Fibroblast of lung (primary cell): ENCODE results near the gene CLTB. TPM values are rescaled to one million over a fixed set of nuclear protein-coding genes. Genes with fewer than 3 reads are reported as not detected.

Source experiments
- DNase-seq, 2 donors: peaks; one replicate each; pipeline versions ENCODE4 v3.0.0 to v3.0.0-alpha.2; 2010; ENCODE audit warnings: low read depth in 2 of 2
- H2AFZ ChIP-seq: 2 replicates; pipeline ENCODE4 v1.5.1; 2012; ENCODE audit warnings: low read length, control low read depth, inconsistent platforms
- H3K27ac ChIP-seq: 2 replicates; pipeline ENCODE4 v1.5.1; 2011; ENCODE audit warnings: low read length, control low read depth; ENCODE audit not compliant: insufficient read depth
- H3K27me3 ChIP-seq: 2 replicates; pipeline ENCODE4 v1.5.1; 2011; ENCODE audit warnings: mild to moderate bottlenecking, low read length; ENCODE audit not compliant: control insufficient read depth, insufficient read depth
- H3K36me3 ChIP-seq: 2 replicates; pipeline ENCODE4 v1.5.1; 2011; ENCODE audit warnings: low read length; ENCODE audit not compliant: control insufficient read depth, insufficient read depth
- H3K4me1 ChIP-seq: 2 replicates; pipeline ENCODE4 v1.5.1; 2011; ENCODE audit warnings: low read length; ENCODE audit not compliant: control insufficient read depth, insufficient read depth; ENCODE audit errors: extremely low read depth
- H3K4me2 ChIP-seq: 2 replicates; pipeline ENCODE4 v1.5.1; 2011; ENCODE audit warnings: low read length, control low read depth; ENCODE audit not compliant: insufficient read depth; ENCODE audit errors: extremely low read depth
- H3K4me3 ChIP-seq, 4 experiments: fragments of 200-600 bp in 1 of 4; sonication (generic) in 1 of 4; replicated peaks in 1 of 4; 2 replicates each; pipeline ENCODE4 v1.5.1; 2011 to 2016; ENCODE audit warnings: low read length in 4 of 4, low read depth in 3 of 4, mild to moderate bottlenecking in 3 of 4, control low read depth in 2 of 4, inconsistent platforms in 1 of 4, mixed read lengths in 1 of 4; ENCODE audit not compliant: insufficient read depth in 1 of 4; ENCODE audit errors: control extremely low read depth in 1 of 4
- H3K79me2 ChIP-seq: 2 replicates; pipeline ENCODE4 v1.5.1; 2012; ENCODE audit warnings: mild to moderate bottlenecking, low read length, inconsistent platforms; ENCODE audit not compliant: control insufficient read depth, insufficient read depth
- H3K9ac ChIP-seq: 2 replicates; pipeline ENCODE4 v1.5.1; 2011; ENCODE audit warnings: mild to moderate bottlenecking, low read length, control low read depth; ENCODE audit not compliant: insufficient read depth
- H3K9me3 ChIP-seq: 2 replicates; pipeline ENCODE4 v1.5.1; 2012; ENCODE audit warnings: low read depth, low read length; ENCODE audit not compliant: control insufficient read depth, insufficient read depth
- H4K20me1 ChIP-seq: 2 replicates; pipeline ENCODE4 v1.5.1; 2011; ENCODE audit warnings: low read length; ENCODE audit not compliant: control insufficient read depth, insufficient read depth; ENCODE audit errors: extremely low read depth
- EZH2 ChIP-seq: IDR thresholded peaks from 2 replicates; pipeline ENCODE4 v1.5.1; 2012; ENCODE audit warnings: low read length, control low read depth, mild to moderate bottlenecking; ENCODE audit errors: missing control alignments
- polyA plus RNA-seq, 2 donors: library from polyadenylated mRNA; depleted of rRNA in 1 of 2; stranded (reverse) in 1 of 2; unstranded in 1 of 2; fragments of >200 nt; gene quantifications; 2 replicates each; pipeline ENCODE4 v1.2.1, GENCODE V29; 2011 to 2012; ENCODE audit warnings: missing spikeins in 1 of 2
- total RNA-seq: library from RNA; depleted of rRNA; stranded (reverse); fragments of >200 nt; gene quantifications from 2 replicates; pipeline ENCODE4 v1.2.1, GENCODE V29; 2014
- TF ChIP-seq, protein P1 (sequence below), 2 donors: IDR thresholded peaks in 1 of 2; conservative IDR thresholded peaks in 1 of 2; 1 replicate in 1 of 2; 2 replicates in 1 of 2; pipeline ENCODE4 v1.5.1; 2011 to 2012; ENCODE audit warnings: low read length in 2 of 2, control low read depth in 1 of 2, inconsistent platforms in 1 of 2, low read depth in 1 of 2, mild to moderate bottlenecking in 1 of 2

CLTB gene
- total and polyA plus RNA-seq, 2 donors (not counting 1 experiment from before 2014, with no cell fraction given) = 90.8 to 94.3 TPM

DNA sequence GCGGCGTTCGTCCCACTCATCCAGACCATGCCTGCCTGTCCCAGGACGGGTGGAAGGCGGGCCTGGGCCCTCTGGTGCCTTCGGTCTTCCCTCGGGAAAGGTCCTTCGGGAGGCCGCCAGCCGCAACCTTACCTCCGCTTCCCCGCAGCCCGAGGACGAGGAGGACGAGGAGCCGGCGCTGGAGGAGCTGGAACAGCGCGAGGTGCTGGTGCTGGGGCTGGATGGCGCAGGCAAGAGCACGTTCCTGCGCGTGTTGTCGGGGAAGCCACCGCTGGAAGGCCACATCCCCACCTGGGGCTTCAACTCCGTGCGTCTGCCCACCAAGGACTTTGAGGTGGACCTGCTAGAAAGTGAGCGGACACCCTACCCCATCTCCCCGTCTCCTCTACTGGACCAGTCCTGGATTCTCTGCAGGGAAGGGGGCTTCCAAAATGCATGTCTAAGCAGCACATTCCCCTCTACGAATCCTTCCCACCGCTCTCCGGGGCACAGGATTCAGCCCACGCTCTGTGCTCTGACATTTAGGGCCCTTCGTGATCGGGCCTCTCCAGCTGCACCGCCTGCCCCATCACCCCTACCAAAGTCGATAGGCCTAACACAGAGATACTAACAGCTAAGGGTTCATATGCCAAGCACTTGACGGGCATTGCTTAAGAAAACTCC is 50.0 kb downstream of the CLTB start:
- H3K36me3 ChIP-seq = no peaks in the 10 kb centered on the region
- TF ChIP-seq, protein P1, sequence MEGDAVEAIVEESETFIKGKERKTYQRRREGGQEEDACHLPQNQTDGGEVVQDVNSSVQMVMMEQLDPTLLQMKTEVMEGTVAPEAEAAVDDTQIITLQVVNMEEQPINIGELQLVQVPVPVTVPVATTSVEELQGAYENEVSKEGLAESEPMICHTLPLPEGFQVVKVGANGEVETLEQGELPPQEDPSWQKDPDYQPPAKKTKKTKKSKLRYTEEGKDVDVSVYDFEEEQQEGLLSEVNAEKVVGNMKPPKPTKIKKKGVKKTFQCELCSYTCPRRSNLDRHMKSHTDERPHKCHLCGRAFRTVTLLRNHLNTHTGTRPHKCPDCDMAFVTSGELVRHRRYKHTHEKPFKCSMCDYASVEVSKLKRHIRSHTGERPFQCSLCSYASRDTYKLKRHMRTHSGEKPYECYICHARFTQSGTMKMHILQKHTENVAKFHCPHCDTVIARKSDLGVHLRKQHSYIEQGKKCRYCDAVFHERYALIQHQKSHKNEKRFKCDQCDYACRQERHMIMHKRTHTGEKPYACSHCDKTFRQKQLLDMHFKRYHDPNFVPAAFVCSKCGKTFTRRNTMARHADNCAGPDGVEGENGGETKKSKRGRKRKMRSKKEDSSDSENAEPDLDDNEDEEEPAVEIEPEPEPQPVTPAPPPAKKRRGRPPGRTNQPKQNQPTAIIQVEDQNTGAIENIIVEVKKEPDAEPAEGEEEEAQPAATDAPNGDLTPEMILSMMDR (conservative IDR thresholded peaks at IDR 0.05 in 1 of 2, IDR thresholded peaks at IDR 0.05 in 1 of 2; ENCODE audit: low read depth in 1 of 2, low read length in 2 of 2) = no peak
- no peak for TF ChIP-seq EZH2
- H3K27me3 ChIP-seq = no peaks in the 10 kb centered on the region
- H3K27ac ChIP-seq = peak overlapping the region; percentile 57
- H3K4me3 ChIP-seq = peak overlapping the region; percentile 48 to 74 (median 69)
- peak overlapping the region; percentile 92 for H3K4me2 ChIP-seq
- DNase-seq = no peak
- H3K9ac ChIP-seq = peak overlapping the region; percentile 82
- H3K4me1 ChIP-seq = peaks cover 2% of the 10 kb centered on the region
- peak overlapping the region; percentile 87 for H2AFZ ChIP-seq
- no peaks in the 10 kb centered on the region for H3K9me3 ChIP-seq
- H4K20me1 ChIP-seq = no peaks in the 10 kb centered on the region
- H3K79me2 ChIP-seq = peaks cover 2% of the 10 kb centered on the region

DNA sequence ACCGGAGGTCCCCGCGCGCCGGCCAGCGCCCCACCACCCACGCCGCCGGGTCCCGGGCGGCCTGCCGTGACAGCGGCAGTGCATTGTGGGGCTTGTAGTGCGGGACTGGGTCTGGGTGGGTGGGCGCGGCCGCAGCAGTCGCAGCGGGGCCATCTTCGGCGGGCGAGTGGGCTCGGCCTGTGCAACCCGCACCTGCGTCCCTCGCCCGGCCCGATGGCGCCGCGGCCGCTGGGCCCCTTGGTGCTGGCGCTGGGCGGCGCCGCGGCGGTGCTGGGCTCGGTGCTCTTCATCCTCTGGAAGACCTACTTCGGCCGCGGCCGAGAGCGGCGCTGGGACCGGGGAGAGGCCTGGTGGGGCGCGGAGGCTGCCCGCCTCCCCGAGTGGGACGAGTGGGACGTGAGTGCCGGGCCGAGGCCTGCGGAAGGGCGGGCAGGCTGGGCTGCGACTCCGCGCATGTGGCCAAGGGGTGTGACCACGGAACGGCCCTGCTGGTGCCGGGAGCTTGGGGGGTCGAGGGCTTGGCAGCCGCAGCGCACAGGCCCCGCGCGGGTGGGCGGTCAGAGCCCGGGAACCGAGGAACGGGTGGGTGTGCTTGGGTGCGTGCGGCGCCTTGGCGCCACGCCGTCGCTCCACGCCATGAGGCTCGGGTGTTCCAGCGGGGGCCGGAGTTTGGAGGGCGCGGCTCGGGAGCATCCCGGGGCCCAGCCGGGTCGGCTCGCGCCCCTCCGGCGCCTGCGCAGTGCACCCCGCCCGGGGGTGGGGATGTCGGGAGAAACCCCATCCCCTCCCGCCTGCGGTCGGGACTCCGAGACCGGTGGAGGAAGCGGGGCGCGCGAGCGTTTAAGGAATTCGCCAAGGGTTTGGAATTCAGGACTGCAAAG is 50.7 kb downstream of the CLTB start, which contains the start of gene ARL10:
ARL10 (plus strand) TSS at position 137 of the 881 bp plus-strand sequence; CDS start at position 214, 77 bp downstream.
- peaks cover 2% of the 10 kb centered on the region for H3K4me1 ChIP-seq
- H3K36me3 ChIP-seq = no peaks in the 10 kb centered on the region
- peak within 1 kb of the TSS; percentile 57 for H3K27ac ChIP-seq
- peak within 1 kb of the TSS; percentile 89 for H2AFZ ChIP-seq
- H4K20me1 ChIP-seq = no peaks in the 10 kb centered on the region
- peak; percentile 47 to 72 for DNase-seq
- H3K27me3 ChIP-seq = no peaks in the 10 kb centered on the region
- peak within 1 kb of the TSS; percentile 82 for H3K9ac ChIP-seq
- TF ChIP-seq EZH2 = no peak
- TF ChIP-seq, protein P1 (conservative IDR thresholded peaks at IDR 0.05 in 1 of 2, IDR thresholded peaks at IDR 0.05 in 1 of 2; ENCODE audit: low read depth in 1 of 2, low read length in 2 of 2) = no peak
- H3K79me2 ChIP-seq = peaks cover 9% of the 10 kb centered on the region
- H3K4me3 ChIP-seq = peak within 1 kb of the TSS; percentile 55 to 74 (median 69)
- no peaks in the 10 kb centered on the region for H3K9me3 ChIP-seq
- H3K4me2 ChIP-seq = peak within 1 kb of the TSS; percentile 92

DNA sequence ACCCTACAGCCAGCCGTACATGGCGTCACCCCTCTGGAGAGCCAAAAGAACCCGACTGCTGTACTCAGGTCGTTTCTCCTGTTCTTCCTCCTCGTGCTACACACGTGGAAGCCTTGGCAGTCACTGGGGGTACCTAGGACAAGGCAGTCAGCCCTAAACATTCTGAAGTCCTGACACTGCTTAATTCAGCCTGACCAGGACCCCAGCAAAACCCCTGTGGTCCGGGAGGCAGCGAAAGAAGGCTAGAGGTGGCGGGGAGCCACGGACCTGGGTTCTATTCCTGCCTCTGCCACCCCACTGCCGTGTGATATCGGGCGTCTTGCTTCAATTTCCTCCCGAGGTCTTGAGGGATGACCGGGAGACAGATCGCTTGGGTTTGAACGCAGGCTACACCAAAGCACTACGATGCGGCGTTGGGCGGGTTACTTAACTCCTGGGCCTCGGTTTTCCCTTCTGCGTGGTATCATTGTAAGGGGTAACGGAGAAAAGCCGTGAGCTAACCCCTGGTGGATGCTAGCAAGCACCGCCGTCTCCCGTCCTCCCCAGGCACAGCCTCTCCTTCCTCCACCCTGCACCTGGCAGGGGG is 51.5 kb downstream of the CLTB start:
- Histone ChIP-seq H4K20me1 (no peaks in the 10 kb centered on the region), H3K27ac (peak overlapping the region; percentile 57), H3K79me2 (peaks cover 11% of the 10 kb centered on the region), H3K4me2 (peak overlapping the region; percentile 44), H3K27me3 (no peaks in the 10 kb centered on the region), H3K4me1 (peaks cover 2% of the 10 kb centered on the region), H3K9me3 (no peaks in the 10 kb centered on the region), H3K4me3 (peak overlapping the region; percentile 55 to 74 (median 69)), H3K36me3 (no peaks in the 10 kb centered on the region), H2AFZ (peak overlapping the region; percentile 89), H3K9ac (peak overlapping the region; percentile 82)
- no peak for DNase-seq
- TF ChIP-seq EZH2 = no peak
- TF ChIP-seq, protein P1 (conservative IDR thresholded peaks at IDR 0.05 in 1 of 2, IDR thresholded peaks at IDR 0.05 in 1 of 2; ENCODE audit: low read depth in 1 of 2, low read length in 2 of 2) = no peak
